Measurements from ENCODE around the gene EHD1.
A peak's percentile ranks its signal among the peaks of the same experiment; 100 is the strongest.

EHD1 gene

GRCh38 chr11:64851831-64852351, 26.5 kb downstream of the EHD1 start:
- Histone ChIP-seq H4K20me1 (ENCODE audit: control insufficient read depth, insufficient read depth, low read depth, low read length) (no peaks in the 10 kb centered on the region), H3K36me3 (ENCODE audit: control insufficient read depth, low read length) (peaks cover 57% of the 10 kb centered on the region), H3K9me2 (replicated peaks; ENCODE audit: control insufficient read depth, low read length) (no peaks in the 10 kb centered on the region), H3K4me3 (ENCODE audit: low read length) (peak overlapping the region; percentile 60), H3F3A (ENCODE audit: control insufficient read depth, insufficient read depth) (peaks cover 55% of the 10 kb centered on the region), H3K27ac (ENCODE audit: low read depth, low read length) (peak overlapping the region; percentile 98), H3K4me2 (ENCODE audit: low read length) (peak overlapping the region; percentile 80), H3K79me2 (ENCODE audit: control insufficient read depth, low read length) (peaks cover 36% of the 10 kb centered on the region), H3K9me3 (ENCODE audit: control insufficient read depth, insufficient read depth, low read length) (no peaks in the 10 kb centered on the region), H3K27me3 (ENCODE audit: control insufficient read depth, low read length) (no peaks in the 10 kb centered on the region), H3K4me1 (ENCODE audit: control insufficient read depth, low read length) (peaks cover 100% of the 10 kb centered on the region)
- TF ChIP-seq CTCF (IDR thresholded peaks at IDR 0.05; ENCODE audit: low read depth, low read length, poor library complexity, severe bottlenecking) (no peak), EZH2phosphoT487 (IDR thresholded peaks at IDR 0.05; ENCODE audit: borderline replicate concordance, low read length) (no peak)

GRCh38 chr11:64850979-64851567, 27.3 kb downstream of the EHD1 start:
- peak overlapping the region; percentile 80 for H3K4me2 ChIP-seq (ENCODE audit: low read length)
- TF ChIP-seq CTCF (IDR thresholded peaks at IDR 0.05; ENCODE audit: low read depth, low read length, poor library complexity, severe bottlenecking) = peak; percentile 15
- TF ChIP-seq EZH2phosphoT487 (IDR thresholded peaks at IDR 0.05; ENCODE audit: borderline replicate concordance, low read length) = no peak
- H3K79me2 ChIP-seq (ENCODE audit: control insufficient read depth, low read length) = peaks cover 28% of the 10 kb centered on the region
- H3K9me2 ChIP-seq (replicated peaks; ENCODE audit: control insufficient read depth, low read length) = no peaks in the 10 kb centered on the region
- peak overlapping the region; percentile 60 for H3K4me3 ChIP-seq (ENCODE audit: low read length)
- peaks cover 94% of the 10 kb centered on the region for H3K4me1 ChIP-seq (ENCODE audit: control insufficient read depth, low read length)
- peaks cover 58% of the 10 kb centered on the region for H3F3A ChIP-seq (ENCODE audit: control insufficient read depth, insufficient read depth)
- H3K27me3 ChIP-seq (ENCODE audit: control insufficient read depth, low read length) = no peaks in the 10 kb centered on the region
- H3K9me3 ChIP-seq (ENCODE audit: control insufficient read depth, insufficient read depth, low read length) = no peaks in the 10 kb centered on the region
- H3K36me3 ChIP-seq (ENCODE audit: control insufficient read depth, low read length) = peaks cover 48% of the 10 kb centered on the region
- H4K20me1 ChIP-seq (ENCODE audit: control insufficient read depth, insufficient read depth, low read depth, low read length) = no peaks in the 10 kb centered on the region
- peak overlapping the region; percentile 98 for H3K27ac ChIP-seq (ENCODE audit: low read depth, low read length)

- H3F3A ChIP-seq (ENCODE audit: control insufficient read depth, insufficient read depth) = peaks cover 65% of the 10 kb centered on the region
- H3K27ac ChIP-seq (ENCODE audit: low read depth, low read length) = peak overlapping the region; percentile 98
- H3K36me3 ChIP-seq (ENCODE audit: control insufficient read depth, low read length) = peaks cover 36% of the 10 kb centered on the region
- H3K9me2 ChIP-seq (replicated peaks; ENCODE audit: control insufficient read depth, low read length) = no peaks in the 10 kb centered on the region
- H3K4me3 ChIP-seq (ENCODE audit: low read length) = peak overlapping the region; percentile 51; the same call in 1 of the 2 replicates
- H3K4me1 ChIP-seq (ENCODE audit: control insufficient read depth, low read length) = peaks cover 87% of the 10 kb centered on the region
- peak overlapping the region; percentile 69 for H3K4me2 ChIP-seq (ENCODE audit: low read length)
- no peaks in the 10 kb centered on the region for H3K27me3 ChIP-seq (ENCODE audit: control insufficient read depth, low read length)
- H4K20me1 ChIP-seq (ENCODE audit: control insufficient read depth, insufficient read depth, low read depth, low read length) = no peaks in the 10 kb centered on the region
- no peaks in the 10 kb centered on the region for H3K9me3 ChIP-seq (ENCODE audit: control insufficient read depth, insufficient read depth, low read length)
- H3K79me2 ChIP-seq (ENCODE audit: control insufficient read depth, low read length) = peaks cover 16% of the 10 kb centered on the region
- TF ChIP-seq CTCF (IDR thresholded peaks at IDR 0.05; ENCODE audit: low read depth, low read length, poor library complexity, severe bottlenecking) (no peak), EZH2phosphoT487 (IDR thresholded peaks at IDR 0.05; ENCODE audit: borderline replicate concordance, low read length) (no peak)
These were observed 28.6 kb downstream of the EHD1 start for GRCh38 chr11:64849598-64850356.
